DMS153 (cell line): ENCODE data around the gene ARHGEF1.

Experiments used
- DNase-seq: peaks from one replicate; lab custom pipeline; 2025; lab: John Stamatoyannopoulos, UW

ARHGEF1 gene

DNA sequence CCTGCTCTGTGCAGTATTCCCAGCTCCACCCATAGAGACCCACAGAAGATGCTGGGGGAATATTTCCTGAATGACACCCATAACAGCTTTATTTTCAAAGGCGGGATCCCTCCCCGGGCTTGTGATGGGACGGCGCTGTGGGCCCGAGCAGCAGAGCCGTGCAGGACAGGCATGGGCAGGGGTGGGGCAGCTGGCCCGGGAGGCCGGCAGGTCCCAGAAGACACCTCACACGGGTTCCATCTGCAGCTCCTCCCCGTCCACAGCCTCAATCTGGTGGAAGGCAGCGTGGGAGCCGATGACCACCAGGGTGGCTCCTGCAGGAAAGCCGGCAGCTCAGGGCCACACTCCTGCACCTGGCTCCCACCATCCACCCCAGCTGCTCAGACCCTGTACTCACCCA, 73.6 kb downstream of the ARHGEF1 start:
- no peak for DNase-seq
